Smooth muscle cell (in vitro differentiated cells): ENCODE measurements around the gene CHRNA4. TPM values are rescaled to one million over a fixed set of nuclear protein-coding genes. Genes with fewer than 3 reads are reported as not detected.

Source experiments
- DNase-seq: peaks from one replicate; lab custom pipeline; 2025; ENCODE audit not compliant: unreplicated experiment; lab: John Stamatoyannopoulos, UW
- H2AFZ ChIP-seq: fragments of 200-600 bp; sonication (generic); 2 replicates; pipeline ENCODE4 v1.6.0; 2016; ENCODE audit warnings: antibody characterized with exemption, low read depth, mild to moderate bottlenecking
- H3F3A ChIP-seq: fragments of 200-600 bp; sonication (generic); 2 replicates; pipeline ENCODE4 v1.6.0; 2017; ENCODE audit warnings: antibody characterized with exemption, low read depth
- H3K27ac ChIP-seq: fragments of 200-600 bp; sonication (generic); 2 replicates; pipeline ENCODE4 v1.5.1; 2016; ENCODE audit warnings: low read depth, mild to moderate bottlenecking
- H3K27me3 ChIP-seq: fragments of 200-600 bp; sonication (generic); 2 replicates; pipeline ENCODE4 v1.6.1; 2016; ENCODE audit warnings: low read depth, mild to moderate bottlenecking
- H3K36me3 ChIP-seq: fragments of 200-600 bp; sonication (generic); 2 replicates; pipeline ENCODE4 v1.5.1; 2016; ENCODE audit warnings: low read depth
- H3K4me1 ChIP-seq: fragments of 200-600 bp; sonication (generic); 2 replicates; pipeline ENCODE4 v1.5.1; 2016; ENCODE audit warnings: low read depth
- H3K4me2 ChIP-seq: fragments of 200-600 bp; sonication (generic); 2 replicates; pipeline ENCODE4 v1.6.0; 2016; ENCODE audit warnings: mild to moderate bottlenecking
- H3K4me3 ChIP-seq: fragments of 200-600 bp; sonication (generic); 2 replicates; pipeline ENCODE4 v1.5.1; 2016; ENCODE audit warnings: mild to moderate bottlenecking
- H3K79me2 ChIP-seq: fragments of 200-600 bp; sonication (generic); 2 replicates; pipeline ENCODE4 v1.6.0; 2016; ENCODE audit warnings: low read depth, mild to moderate bottlenecking
- H3K9ac ChIP-seq: fragments of 200-600 bp; sonication (generic); 2 replicates; pipeline ENCODE4 v1.6.0; 2016; ENCODE audit warnings: low read depth
- H3K9me3 ChIP-seq: fragments of 200-600 bp; sonication (generic); replicated peaks from 2 replicates; pipeline ENCODE4 v1.5.1; 2016; ENCODE audit warnings: low read depth
- H4K20me1 ChIP-seq: fragments of 200-600 bp; sonication (generic); 2 replicates; pipeline ENCODE4 v1.6.0; 2016; ENCODE audit warnings: low read depth
- WGBS: methylation state at CpG from one replicate; pipeline ENCODE4 v1.1.7; 2016; ENCODE audit warnings: low lambda C conversion rate; 5-methylcytosine and 5-hydroxymethylcytosine counted together
- polyA plus RNA-seq: library from polyadenylated mRNA; unstranded; fragments of >200 nt; fragmentation: Nextera tagmentation; extraction: Ambion mirVana; gene quantifications from 2 replicates; pipeline ENCODE4 v1.2.1, GENCODE V29; 2016
- total RNA-seq: library from RNA; depleted of rRNA; stranded (reverse); fragments of >200 nt; gene quantifications from 2 replicates; pipeline ENCODE4 v1.2.3, GENCODE V29; 2014
- TF ChIP-seq, protein P1 (sequence below): fragments of 200-600 bp; sonication (generic); IDR thresholded peaks from 2 replicates; pipeline ENCODE4 v1.5.1; 2017; ENCODE audit warnings: borderline replicate concordance, mild to moderate bottlenecking, antibody characterized with exemption; ENCODE audit not compliant: insufficient read depth, poor library complexity, severe bottlenecking

The CHRNA4 gene
- total and polyA plus RNA-seq, 2 experiments from 2014 or later = 0.03 TPM; not detected in 1

DNA sequence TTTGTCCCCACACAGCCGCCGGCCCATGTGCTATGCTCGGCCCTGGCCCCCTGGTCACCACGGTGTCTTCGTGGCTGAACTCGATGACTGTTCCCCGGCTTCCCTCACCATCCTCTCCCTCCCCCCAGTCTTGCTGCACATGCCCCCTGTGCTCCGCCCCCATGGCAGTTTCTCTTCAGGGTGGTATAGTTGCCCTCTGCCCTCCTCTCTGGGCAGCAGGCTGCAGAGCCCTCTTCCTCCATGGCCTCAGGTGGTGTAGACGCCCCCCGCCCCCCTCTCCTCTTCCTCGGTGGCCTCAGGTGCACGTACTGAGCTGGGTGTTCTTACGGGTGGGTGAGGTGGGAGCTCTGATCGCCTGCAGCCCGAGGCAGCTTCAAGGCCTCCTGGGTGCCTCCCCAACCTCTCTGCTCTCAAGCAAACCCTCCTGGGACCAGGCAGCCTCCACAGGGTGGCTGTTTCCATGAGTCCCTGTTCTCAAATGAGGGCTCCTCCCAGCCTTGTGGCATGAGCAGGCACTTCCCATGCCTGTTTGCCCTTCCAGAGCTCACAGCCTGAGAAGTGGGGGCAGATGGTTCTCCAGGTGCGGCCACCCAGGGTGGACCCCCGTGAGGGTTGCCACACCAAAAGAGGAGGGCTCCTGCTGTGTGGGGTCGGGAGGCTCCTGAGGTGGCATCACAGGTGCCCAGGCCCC, 43.4 kb downstream of the CHRNA4 start:
- Histone ChIP-seq H3K36me3 (no peaks in the 10 kb centered on the region), H3K9ac (no peak overlapping the region), H3K4me2 (no peak overlapping the region), H3K27me3 (no peaks in the 10 kb centered on the region), H3K79me2 (no peaks in the 10 kb centered on the region), H3K4me3 (no peak overlapping the region), H3F3A (no peaks in the 10 kb centered on the region), H3K4me1 (no peaks in the 10 kb centered on the region), H4K20me1 (no peaks in the 10 kb centered on the region), H3K9me3 (no peaks in the 10 kb centered on the region), H3K27ac (no peak overlapping the region), H2AFZ (no peak overlapping the region)
- DNase-seq = no peak
- 87% methylated on average over 18 of the region's 18 CpGs for WGBS
- TF ChIP-seq, protein P1, sequence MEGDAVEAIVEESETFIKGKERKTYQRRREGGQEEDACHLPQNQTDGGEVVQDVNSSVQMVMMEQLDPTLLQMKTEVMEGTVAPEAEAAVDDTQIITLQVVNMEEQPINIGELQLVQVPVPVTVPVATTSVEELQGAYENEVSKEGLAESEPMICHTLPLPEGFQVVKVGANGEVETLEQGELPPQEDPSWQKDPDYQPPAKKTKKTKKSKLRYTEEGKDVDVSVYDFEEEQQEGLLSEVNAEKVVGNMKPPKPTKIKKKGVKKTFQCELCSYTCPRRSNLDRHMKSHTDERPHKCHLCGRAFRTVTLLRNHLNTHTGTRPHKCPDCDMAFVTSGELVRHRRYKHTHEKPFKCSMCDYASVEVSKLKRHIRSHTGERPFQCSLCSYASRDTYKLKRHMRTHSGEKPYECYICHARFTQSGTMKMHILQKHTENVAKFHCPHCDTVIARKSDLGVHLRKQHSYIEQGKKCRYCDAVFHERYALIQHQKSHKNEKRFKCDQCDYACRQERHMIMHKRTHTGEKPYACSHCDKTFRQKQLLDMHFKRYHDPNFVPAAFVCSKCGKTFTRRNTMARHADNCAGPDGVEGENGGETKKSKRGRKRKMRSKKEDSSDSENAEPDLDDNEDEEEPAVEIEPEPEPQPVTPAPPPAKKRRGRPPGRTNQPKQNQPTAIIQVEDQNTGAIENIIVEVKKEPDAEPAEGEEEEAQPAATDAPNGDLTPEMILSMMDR = no peak

DNA sequence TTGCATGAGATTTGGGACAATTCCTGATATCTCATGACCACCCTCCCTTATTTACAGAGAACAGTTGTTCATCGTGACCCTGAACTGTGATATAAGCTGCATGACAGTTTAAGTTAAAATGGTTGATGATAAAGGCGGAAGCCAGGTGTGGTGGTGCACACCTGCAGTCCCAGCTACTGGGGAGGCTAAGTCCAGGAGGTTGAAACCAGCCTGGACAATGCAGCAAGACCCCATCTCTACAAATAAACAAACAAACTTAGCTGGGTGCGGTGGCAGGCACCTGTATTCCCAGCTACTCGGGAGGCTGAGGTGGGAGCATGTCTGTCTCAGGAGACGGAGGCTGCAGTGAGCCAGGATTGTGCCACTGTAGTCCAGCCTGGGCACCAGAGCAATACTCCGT, 44.1 kb downstream of the CHRNA4 start:
- WGBS = 95% methylated on average over 6 of the region's 6 CpGs

DNA sequence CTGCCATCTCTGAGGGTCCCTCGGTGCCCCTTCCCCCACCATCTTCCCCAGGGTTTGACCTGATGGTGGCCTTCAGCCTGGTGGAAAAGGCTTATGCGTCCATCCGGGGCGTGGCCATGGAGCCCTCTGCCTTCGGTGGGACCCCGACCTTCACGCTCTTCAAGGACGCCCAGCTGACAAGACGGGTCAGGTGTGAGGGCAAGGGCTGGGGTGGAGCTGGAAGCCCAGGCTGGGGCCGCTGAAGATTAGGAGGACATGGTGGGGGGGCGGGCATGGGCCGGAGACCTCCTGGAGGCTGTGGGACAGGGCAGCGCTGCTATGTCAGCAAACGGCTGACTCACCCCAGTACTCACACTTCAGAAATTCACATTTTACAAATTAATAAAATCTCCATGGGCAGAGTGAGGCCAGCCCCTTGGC, 44.6 kb downstream of the CHRNA4 start:
- H4K20me1 ChIP-seq = no peaks in the 10 kb centered on the region
- H3F3A ChIP-seq = no peaks in the 10 kb centered on the region
- 92% methylated on average over 13 of the region's 14 CpGs for WGBS
- TF ChIP-seq, protein P1 = no peak
- no peak overlapping the region for H2AFZ ChIP-seq
- no peak overlapping the region for H3K27ac ChIP-seq
- no peaks in the 10 kb centered on the region for H3K4me1 ChIP-seq
- DNase-seq = no peak
- no peak overlapping the region for H3K4me3 ChIP-seq
- no peaks in the 10 kb centered on the region for H3K36me3 ChIP-seq
- no peak overlapping the region for H3K9ac ChIP-seq
- H3K4me2 ChIP-seq = no peak overlapping the region
- H3K27me3 ChIP-seq = no peaks in the 10 kb centered on the region
- H3K79me2 ChIP-seq = no peaks in the 10 kb centered on the region
- no peaks in the 10 kb centered on the region for H3K9me3 ChIP-seq

More for the DNA sequence above, 44.1 kb downstream of the CHRNA4 start:
- Histone ChIP-seq H3K4me3 (no peak overlapping the region), H4K20me1 (no peaks in the 10 kb centered on the region), H3K27ac (no peak overlapping the region), H3K4me1 (no peaks in the 10 kb centered on the region), H3K4me2 (no peak overlapping the region), H3K9ac (no peak overlapping the region), H2AFZ (no peak overlapping the region), H3K9me3 (no peaks in the 10 kb centered on the region), H3F3A (no peaks in the 10 kb centered on the region), H3K79me2 (no peaks in the 10 kb centered on the region), H3K36me3 (no peaks in the 10 kb centered on the region), H3K27me3 (no peaks in the 10 kb centered on the region)
- no peak for DNase-seq
- TF ChIP-seq, protein P1 = no peak
